Cardiac septum (tissue), 1 donor: ENCODE results near the gene LSM12. TPM values are rescaled to one million over a fixed set of nuclear protein-coding genes. Genes with fewer than 3 reads are reported as not detected.

Source experiments
- DNase-seq: peaks from one replicate; pipeline ENCODE4 v3.0.0-alpha.2; 2020; ENCODE audit warnings: low spot score
- intact Hi-C: fragments of 100-400 bp; cut with DNase I; formaldehyde crosslinking; loops from one replicate; pipeline ENCODE4 v1.14.0; 2022
- total RNA-seq: library from RNA; stranded (reverse); fragmentation: NEBNext Ultra II Directional; extraction: Animal tissue kit (Norgen Biotek cat#: 25700); gene quantifications from one replicate; pipeline ENCODE4 v1.2.1, GENCODE V29; 2021
- donor health status: DM: no; HTN: no; CAD: no.

The LSM12 gene
- total RNA-seq, 1 donor from 2014 or later: 39.2 TPM

DNA sequence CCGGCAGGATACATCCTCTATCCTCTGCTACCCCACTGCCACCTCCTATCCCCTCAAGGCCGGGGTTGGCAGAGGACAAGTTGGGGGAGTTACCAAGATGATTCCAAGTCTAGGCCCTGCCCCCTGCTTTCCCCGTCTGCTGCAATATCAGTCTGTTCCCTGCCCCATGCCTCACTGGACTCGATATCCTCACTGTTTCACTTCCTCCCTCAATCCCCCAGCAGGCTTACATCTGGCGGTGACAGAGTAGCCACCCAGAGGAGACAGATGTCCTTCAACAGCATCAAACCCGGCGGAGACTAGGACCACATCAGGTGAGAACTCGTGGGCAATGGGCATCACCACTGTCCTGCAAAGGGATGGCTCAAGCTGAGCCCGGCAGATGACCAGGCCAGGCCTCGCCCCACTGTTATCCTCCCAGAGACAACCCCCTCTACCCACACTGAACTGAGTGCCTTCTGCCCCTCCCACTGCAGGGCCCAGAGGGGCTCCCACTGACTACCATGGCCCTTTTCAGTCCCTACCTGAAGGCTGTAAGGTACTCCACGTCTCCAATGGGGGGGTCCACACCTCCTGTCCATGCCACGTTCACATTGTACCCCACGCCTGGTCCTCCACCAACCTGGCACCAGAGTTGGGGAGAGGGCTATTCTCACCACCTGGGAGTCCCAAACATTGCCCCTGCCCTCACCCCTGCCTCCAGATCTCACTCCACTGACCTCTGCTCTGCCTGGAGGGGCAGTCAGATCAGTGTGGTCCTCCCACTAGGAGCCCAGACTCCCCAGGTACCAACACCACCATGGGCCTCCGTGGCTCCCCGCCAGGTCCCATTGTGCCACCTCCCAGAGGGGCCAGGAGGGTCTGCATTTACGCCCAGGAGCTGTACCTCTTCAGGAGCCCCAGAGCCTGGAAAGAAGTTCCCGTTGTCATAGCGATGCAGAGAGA, 13.7 kb upstream of the LSM12 start:
- DNase-seq: no peak
- intact Hi-C loops: no loop called here

GRCh38 chr17:44078412-44078811, 11.9 kb upstream of the LSM12 start:
- DNase-seq: no peak
- intact Hi-C loops: no loop called here

DNA sequence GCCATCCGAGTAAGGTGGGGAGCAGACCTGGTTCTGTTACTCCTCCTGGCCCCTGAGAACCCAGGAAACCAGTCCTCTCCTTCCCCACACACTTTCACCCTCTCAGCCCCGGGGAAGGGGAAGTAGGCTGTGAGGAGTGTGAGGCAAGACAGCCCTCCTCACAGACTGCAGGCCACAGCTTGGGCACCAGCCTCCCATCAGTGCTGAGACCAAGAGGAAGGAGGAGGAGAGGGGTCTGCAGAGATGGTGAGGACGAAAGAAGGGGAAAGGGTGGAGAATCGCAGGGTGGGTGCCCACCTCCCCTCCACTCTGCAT, 11.1 kb upstream of the LSM12 start:
- DNase-seq: no peak
- intact Hi-C loops: no loop called here

DNA sequence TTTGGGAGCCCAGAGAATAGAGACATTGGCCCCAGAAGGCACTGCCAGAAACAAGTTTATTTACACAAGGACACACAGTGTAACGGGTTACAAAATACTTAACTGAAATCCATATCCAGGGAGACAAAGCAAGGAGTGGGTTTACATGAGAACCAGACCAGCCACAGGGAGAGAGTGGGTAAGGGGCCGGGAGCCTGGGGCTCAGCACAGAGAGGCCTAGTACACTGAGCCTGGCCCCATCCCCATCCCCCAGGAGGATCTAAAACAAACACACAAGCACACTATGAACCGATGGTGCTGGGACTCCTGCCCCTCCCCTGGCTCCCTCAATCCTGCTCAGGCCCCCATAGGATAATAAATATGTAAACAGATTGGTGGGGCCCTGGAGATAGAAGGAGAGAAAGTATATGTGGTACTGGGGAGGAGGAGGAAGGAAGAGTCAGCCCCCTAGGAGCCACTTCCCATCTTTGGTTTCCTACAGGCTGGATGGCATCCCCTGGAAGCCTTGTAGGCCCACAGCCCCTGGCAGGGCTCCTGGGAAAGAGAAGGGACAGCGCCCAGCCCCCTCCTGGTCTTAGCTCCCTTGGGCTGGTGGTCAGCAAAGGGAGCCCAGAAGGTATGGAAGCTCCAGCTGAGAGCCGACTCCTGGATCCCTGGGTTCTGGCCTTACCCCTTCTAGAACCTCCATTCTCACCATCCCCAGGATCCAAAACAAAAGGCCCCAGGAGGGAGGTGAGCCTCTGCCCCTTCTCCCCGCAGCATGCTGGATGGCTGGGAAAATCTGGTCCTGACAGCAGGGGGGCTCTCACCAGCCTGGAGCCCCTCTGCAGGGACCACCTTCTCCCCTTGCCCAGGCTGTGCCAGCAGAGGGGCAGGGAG, 10.5 kb upstream of the LSM12 start:
- DNase-seq: no peak
- intact Hi-C loops: no loop called here

DNA sequence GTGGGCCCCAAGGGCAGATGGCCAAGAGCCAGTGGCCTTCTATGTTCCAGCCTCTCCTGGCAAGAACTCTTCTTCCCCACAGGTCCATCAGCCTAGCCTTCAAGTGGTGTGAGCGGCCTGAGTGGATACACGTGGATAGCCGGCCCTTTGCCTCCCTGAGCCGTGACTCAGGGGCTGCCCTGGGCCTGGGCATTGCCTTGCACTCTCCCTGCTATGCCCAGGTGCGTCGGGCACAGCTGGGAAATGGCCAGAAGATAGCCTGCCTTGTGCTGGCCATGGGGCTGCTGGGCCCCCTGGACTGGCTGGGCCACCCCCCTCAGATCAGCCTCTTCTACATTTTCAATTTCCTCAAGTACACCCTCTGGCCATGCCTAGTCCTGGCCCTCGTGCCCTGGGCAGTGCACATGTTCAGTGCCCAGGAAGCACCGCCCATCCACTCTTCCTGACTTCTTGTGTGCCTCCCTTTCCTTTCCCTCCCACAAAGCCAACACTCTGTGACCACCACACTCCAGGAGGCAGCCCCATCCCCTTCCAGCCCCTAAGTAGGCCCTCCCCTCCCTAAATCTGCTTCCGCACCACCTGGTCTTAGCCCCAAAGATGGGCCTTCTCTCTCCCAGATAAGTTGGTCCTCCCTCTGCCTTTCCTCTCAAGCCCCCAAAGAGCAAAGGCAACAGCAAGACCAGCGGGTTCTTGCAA, 9.3 kb upstream of the LSM12 start:
- DNase-seq: no peak
- intact Hi-C loops: no loop called here

- intact Hi-C loops: loop anchor here (5.0 kb wide), 1 partner anchor 67 kb away; the partner anchor contains the start of gene HROB
- no peak for DNase-seq
Observed at GRCh38 chr17:44074911-44075285, 8.4 kb upstream of the LSM12 start.

DNA sequence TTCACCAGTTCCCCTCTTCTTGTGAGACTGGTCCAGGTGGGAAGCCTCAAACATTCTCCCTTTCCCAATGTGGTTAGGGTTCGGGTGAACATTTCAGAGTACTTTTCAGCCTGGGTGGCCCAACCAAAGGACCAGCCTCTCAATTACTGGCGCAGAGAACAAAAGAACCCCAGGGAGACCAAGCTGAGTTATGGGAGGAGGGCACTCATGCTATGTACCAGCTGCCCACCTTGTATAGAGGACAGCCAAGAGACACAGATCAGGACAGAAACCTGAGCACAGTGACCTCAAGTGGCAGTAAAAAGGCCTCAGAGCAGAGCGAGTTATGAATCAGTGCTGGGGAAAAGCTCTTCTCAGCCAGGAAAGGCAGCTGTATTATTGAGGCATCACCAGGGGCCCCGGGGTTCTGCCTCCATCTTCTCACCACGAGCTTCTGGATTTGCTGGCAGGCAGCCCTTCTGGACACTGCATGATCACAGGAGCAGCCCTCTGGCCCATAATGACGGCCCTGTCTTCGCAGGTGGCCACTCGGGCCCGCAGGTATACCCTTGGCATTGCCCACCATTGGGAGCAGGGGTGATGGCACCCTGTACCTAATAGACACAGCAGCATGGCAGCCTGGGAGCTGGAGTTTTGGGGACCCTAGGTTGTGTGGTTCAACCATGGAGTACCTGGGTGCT, 7.9 kb upstream of the LSM12 start:
- no peak for DNase-seq
- intact Hi-C loops: loop anchor here (5.0 kb wide), 1 partner anchor 68 kb away; the partner anchor contains the start of gene HROB

- no peak for DNase-seq
- intact Hi-C loops: loop anchor here (2.0 to 5.0 kb wide), 3 partner anchors 25 to 71 kb away; partner anchors contain the start of genes HDAC5 and HROB
Observed at GRCh38 chr17:44071772-44072171, 5.3 kb upstream of the LSM12 start.

- intact Hi-C loops: loop anchor here (2.0 to 5.0 kb wide), 3 partner anchors 26 to 71 kb away; partner anchors contain the start of genes HDAC5 and HROB
- DNase-seq: no peak
Observed at GRCh38 chr17:44071198-44071520, 4.7 kb upstream of the LSM12 start.

GRCh38 chr17:44070455-44071197, 4.2 kb upstream of the LSM12 start, which contains the start of gene G6PC3:
TSS of gene G6PC3 (plus strand) at chr17:44070735. CDS start at chr17:44070966, 231 bp downstream.
- DNase-seq: peak; percentile 97
- intact Hi-C loops: loop anchor here (2.0 to 5.0 kb wide), 3 partner anchors 26 to 72 kb away; partner anchors contain the start of genes HDAC5 and HROB

- no peak for DNase-seq
- intact Hi-C loops: loop anchor here (2.0 to 5.0 kb wide), 5 partner anchors 27 to 72 kb away; partner anchors contain the start of genes HDAC5, HROB and TMEM101
Observed at GRCh38 chr17:44069974-44070454, 3.5 kb upstream of the LSM12 start.

GRCh38 chr17:44067545-44067940, 1.1 kb upstream of the LSM12 start:
- intact Hi-C loops: loop anchor here (5.0 kb wide), 2 partner anchors 45 to 55 kb away; partner anchors contain the start of gene TMEM101
- no peak for DNase-seq

DNA sequence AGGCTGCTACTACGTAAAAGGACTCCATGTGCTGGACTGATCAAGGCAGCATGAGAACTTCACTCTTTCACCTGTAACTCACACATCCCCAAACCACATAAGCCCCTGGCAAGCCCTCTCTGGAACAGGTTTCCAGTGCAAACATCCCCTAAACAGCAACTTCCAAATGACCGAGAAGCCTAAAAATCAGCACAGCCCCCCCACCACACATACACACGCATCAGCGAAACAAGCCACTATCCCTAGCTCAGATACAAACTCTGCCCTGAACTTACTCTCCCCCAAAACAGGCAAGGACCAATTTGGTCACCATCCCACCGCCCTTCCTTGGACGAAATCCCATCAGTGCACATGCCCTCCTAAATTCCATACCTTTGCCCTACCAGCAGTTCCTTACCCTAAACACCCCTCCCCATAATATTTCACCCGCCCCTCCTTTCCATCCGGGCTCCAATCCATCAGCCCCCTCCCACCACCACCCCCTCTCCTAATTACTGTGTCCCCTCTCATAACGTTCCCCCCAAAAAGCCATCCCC, 735 bp downstream of the LSM12 start:
- intact Hi-C loops: loop anchor here (5.0 kb wide), 2 partner anchors 47 to 53 kb away; partner anchors contain the start of gene TMEM101
- DNase-seq: no peak

GRCh38 chr17:44063704-44064639, 2.5 kb downstream of the LSM12 start:
- DNase-seq: no peak
- intact Hi-C loops: no loop called here

- intact Hi-C loops: no loop called here
- DNase-seq: no peak
Observed at GRCh38 chr17:44062871-44063270, 3.6 kb downstream of the LSM12 start.

DNA sequence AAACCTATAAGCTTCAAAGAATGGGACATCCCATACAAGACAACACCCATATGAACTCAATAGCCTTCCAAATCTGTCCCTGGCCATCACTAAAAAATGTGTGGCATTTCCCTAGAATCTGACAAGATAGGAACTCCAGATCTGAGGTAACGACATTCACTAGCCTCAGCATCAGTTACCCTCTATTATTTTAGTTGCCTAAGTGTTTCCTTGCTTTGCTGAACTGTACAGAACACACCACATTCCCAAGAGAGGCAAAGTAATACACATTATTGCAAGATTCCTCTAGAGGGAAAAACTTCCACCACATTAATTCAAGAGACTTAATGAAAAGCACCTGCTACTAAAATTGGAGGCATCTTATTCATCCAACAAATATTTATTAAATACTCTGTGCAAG, 5.0 kb downstream of the LSM12 start:
- intact Hi-C loops: no loop called here
- no peak for DNase-seq
